ENCODE data around the gene CCDC40. TPM values are rescaled to one million over a fixed set of nuclear protein-coding genes. Genes with fewer than 3 reads are reported as not detected.
"Not testable (repeated sequence)": the region's sequence is repeated elsewhere in the genome, so short reads cannot be mapped to it uniquely, and the experiment has no call there.

Gene CCDC40
- total RNA-seq, 1 donor from 2014 or later, result 7.7 TPM

- Mint-ChIP-seq H3K4me1 (ENCODE audit: unreplicated experiment) (peaks cover 55% of the 10 kb centered on the region), H3K4me3 (ENCODE audit: unreplicated experiment) (peak overlapping the region; percentile 22), H3K36me3 (ENCODE audit: low read depth, unreplicated experiment) (peaks cover 14% of the 10 kb centered on the region), H3K27ac (ENCODE audit: unreplicated experiment) (no peak overlapping the region), H3K27me3 (ENCODE audit: unreplicated experiment) (peaks cover 6% of the 10 kb centered on the region), H3K9me3 (ENCODE audit: unreplicated experiment) (no peaks in the 10 kb centered on the region)
- TF ChIP-seq CTCF (IDR thresholded peaks at IDR 0.05; ENCODE audit: unreplicated experiment), result no peak
- no peak for DNase-seq (ENCODE audit: low spot score)
These were observed 44.4 kb upstream of the CCDC40 start for GRCh38 chr17:79991924-79992648.

DNA sequence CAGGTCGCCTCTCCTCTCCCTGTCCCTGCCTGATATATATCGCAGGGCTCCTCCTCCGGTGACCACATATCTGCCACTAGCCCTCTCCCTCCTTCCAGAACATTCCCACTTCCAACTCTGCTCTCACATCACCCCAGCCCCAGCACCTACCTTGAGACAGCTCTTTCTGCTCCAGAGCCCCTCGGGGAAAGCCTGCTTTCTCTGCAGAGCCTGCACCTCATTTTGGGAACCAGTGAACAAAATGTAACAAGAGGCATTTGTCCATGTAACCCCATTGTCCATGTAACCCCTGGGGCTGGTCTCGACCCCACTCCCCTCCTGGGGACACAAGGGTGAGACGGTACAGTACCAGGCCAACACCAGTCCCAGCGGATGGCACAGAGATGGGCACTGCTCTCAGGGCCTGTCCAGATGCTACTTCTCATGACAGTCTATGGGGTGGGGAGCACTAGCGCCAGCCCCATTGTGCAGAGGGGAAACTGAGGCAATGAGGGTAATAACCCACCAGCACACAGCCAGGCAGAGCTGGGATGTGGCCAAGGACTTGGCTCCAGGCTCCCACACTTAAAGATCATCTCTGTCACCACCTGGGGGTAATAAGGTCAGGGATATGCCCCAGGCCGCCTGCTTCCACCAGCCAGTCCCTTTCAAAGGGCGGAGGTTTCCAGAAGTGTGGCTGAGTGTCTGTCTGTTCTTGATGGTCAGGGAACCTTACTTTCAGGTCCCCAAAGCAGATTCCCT lies 43.6 kb upstream of the CCDC40 start:
- Mint-ChIP-seq H3K4me3 (ENCODE audit: unreplicated experiment) (peak overlapping the region; percentile 22), H3K9me3 (ENCODE audit: unreplicated experiment) (no peaks in the 10 kb centered on the region), H3K36me3 (ENCODE audit: low read depth, unreplicated experiment) (peaks cover 14% of the 10 kb centered on the region), H3K27ac (ENCODE audit: unreplicated experiment) (peak overlapping the region; percentile 74), H3K27me3 (ENCODE audit: unreplicated experiment) (peaks cover 6% of the 10 kb centered on the region), H3K4me1 (ENCODE audit: unreplicated experiment) (peaks cover 58% of the 10 kb centered on the region)
- TF ChIP-seq CTCF (IDR thresholded peaks at IDR 0.05; ENCODE audit: unreplicated experiment), result no peak
- DNase-seq (ENCODE audit: low spot score), result no peak

DNA sequence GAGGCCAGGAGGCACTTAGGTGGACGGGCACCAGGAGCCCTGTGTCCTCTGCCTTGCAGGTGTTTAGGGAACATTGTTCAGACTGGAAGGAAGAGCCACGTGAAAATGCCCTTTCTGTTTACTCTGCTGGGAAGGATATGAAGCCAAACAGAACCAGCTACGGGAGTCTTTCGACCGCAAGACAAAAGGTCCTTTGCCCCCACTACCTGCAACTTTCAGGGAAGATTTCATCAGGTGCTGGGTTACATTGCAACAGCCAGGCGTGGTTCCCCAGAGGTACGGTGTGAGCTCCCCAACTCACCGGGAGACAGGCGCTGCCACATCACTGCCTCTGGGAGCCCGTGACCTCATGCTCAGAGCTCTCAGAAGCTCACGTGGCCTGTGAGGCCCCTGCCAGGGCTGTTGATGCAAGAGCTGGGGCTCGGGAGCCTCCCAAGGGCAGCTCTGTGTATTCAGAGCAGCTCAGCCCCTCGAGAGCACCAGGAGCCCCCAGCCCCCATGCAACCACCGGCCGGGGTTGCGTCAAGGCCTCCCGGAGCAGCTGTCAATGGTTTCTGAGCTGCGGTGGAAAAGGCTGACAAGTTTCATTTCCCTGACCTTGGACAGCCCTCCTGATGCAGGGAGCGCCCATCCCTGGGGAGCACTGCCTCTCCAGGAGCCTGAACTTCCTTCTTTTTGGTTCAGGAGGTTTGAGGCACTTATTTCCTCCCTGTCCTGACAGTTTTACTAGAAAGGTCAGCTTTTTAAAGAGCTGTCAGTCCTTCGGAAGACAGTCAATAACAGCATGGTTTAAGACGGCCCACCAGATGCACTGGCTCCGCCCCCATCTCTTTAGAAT lies 42.8 kb upstream of the CCDC40 start:
- Mint-ChIP-seq H3K27me3 (ENCODE audit: unreplicated experiment) (peaks cover 6% of the 10 kb centered on the region), H3K9me3 (ENCODE audit: unreplicated experiment) (no peaks in the 10 kb centered on the region), H3K27ac (ENCODE audit: unreplicated experiment) (no peak overlapping the region), H3K4me1 (ENCODE audit: unreplicated experiment) (peaks cover 52% of the 10 kb centered on the region), H3K36me3 (ENCODE audit: low read depth, unreplicated experiment) (peaks cover 14% of the 10 kb centered on the region), H3K4me3 (ENCODE audit: unreplicated experiment) (no peak overlapping the region)
- no peak for TF ChIP-seq CTCF (IDR thresholded peaks at IDR 0.05; ENCODE audit: unreplicated experiment)
- DNase-seq (ENCODE audit: low spot score), result no peak

- not testable (repeated sequence) for H3K27me3 Mint-ChIP-seq (ENCODE audit: unreplicated experiment); H3K9me3 Mint-ChIP-seq (ENCODE audit: unreplicated experiment); H3K4me3 Mint-ChIP-seq (ENCODE audit: unreplicated experiment); H3K27ac Mint-ChIP-seq (ENCODE audit: unreplicated experiment); DNase-seq (ENCODE audit: low spot score)
- peaks cover 14% of the 10 kb centered on the region for H3K36me3 Mint-ChIP-seq (ENCODE audit: low read depth, unreplicated experiment)
- H3K4me1 Mint-ChIP-seq (ENCODE audit: unreplicated experiment), result peaks cover 46% of the 10 kb centered on the region
These were observed 42.2 kb upstream of the CCDC40 start for GRCh38 chr17:79994228-79994569.

DNA sequence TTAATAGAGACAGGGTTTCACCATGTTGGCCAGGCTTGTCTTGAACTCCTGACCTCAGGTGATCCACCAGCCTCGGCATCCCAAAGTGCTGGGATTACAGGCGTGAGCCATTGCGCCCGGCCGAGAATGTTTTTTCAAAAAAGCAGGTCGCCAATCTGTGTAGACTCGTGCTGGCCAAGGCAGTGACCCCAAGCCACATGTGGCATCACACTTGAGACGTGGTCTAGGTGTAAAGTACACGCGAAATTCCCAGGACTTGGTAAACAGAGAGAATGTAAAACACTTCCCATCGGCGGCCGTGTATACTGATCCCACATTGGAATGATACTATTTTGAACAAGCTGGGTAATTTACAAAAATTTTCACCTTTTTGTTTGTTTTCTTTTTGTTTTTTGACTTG lies 41.8 kb upstream of the CCDC40 start:
- TF ChIP-seq CTCF (IDR thresholded peaks at IDR 0.05; ENCODE audit: unreplicated experiment), result no peak
- Mint-ChIP-seq H3K4me1 (ENCODE audit: unreplicated experiment) (peaks cover 42% of the 10 kb centered on the region), H3K36me3 (ENCODE audit: low read depth, unreplicated experiment) (peaks cover 14% of the 10 kb centered on the region), H3K4me3 (ENCODE audit: unreplicated experiment) (no peak overlapping the region), H3K9me3 (ENCODE audit: unreplicated experiment) (no peaks in the 10 kb centered on the region), H3K27me3 (ENCODE audit: unreplicated experiment) (peaks cover 6% of the 10 kb centered on the region), H3K27ac (ENCODE audit: unreplicated experiment) (no peak overlapping the region)
- no peak for DNase-seq (ENCODE audit: low spot score)
